Measurements from ENCODE around the gene CNN3.
A peak's percentile ranks its signal among the peaks of the same experiment; 100 is the strongest.

CNN3 gene

GRCh38 chr1:94927405-94928175, 680 bp upstream of the CNN3 start (continued):
- peak; percentile 34 for TF ChIP-seq PRDM10 (tag by site-specific recombination; IDR thresholded peaks at IDR 0.05)
- no peak for TF ChIP-seq KLF10 (tag by site-specific recombination; IDR thresholded peaks at IDR 0.05)
- peak; percentile 79 for TF ChIP-seq BCL11B (tag by site-specific recombination; IDR thresholded peaks at IDR 0.05; ENCODE audit: low read depth)
- TF ChIP-seq SETDB1 (IDR thresholded peaks at IDR 0.05; ENCODE audit: insufficient read length, low read length), result no peak
- TF ChIP-seq ZNF513 (tag by site-specific recombination; IDR thresholded peaks at IDR 0.05), result no peak
- peak; percentile 32; the same call in 1 of the 2 replicates for TF ChIP-seq ZXDB (tag by site-specific recombination; IDR thresholded peaks at IDR 0.05)
- no peak for TF ChIP-seq EGR2 (tag by site-specific recombination; IDR thresholded peaks at IDR 0.05; ENCODE audit: low read depth)
- TF ChIP-seq ZBTB44 (tag by site-specific recombination; IDR thresholded peaks at IDR 0.05), result peak; percentile 43; the same call in 1 of the 2 replicates
- TF ChIP-seq ZNF600 (tag by site-specific recombination; IDR thresholded peaks at IDR 0.05), result peak; percentile 65
- TF ChIP-seq ZNF707 (tag by site-specific recombination; IDR thresholded peaks at IDR 0.05), result no peak
- TF ChIP-seq ZNF24 (tag by site-specific recombination; IDR thresholded peaks at IDR 0.05), result peak; percentile 35; the same call in 1 of the 2 replicates
- peak; percentile 13; the same call in 1 of the 2 replicates for TF ChIP-seq KLF16 (tag by site-specific recombination; IDR thresholded peaks at IDR 0.05)
- peak; percentile 57; the same call in 1 of the 2 replicates for TF ChIP-seq ZSCAN30 (tag by site-specific recombination; IDR thresholded peaks at IDR 0.05)
- TF ChIP-seq ZNF335 (tag by site-specific recombination; conservative IDR thresholded peaks at IDR 0.05), result peak; percentile 94
- peak; percentile 98 for TF ChIP-seq SCRT1 (tag by site-specific recombination; IDR thresholded peaks at IDR 0.05; ENCODE audit: borderline replicate concordance)
- peak; percentile 51 for TF ChIP-seq ZBTB17 (tag by site-specific recombination; IDR thresholded peaks at IDR 0.05)
- no peak for TF ChIP-seq ZNF112 (tag by site-specific recombination; IDR thresholded peaks at IDR 0.05)
- no peak for TF ChIP-seq REPIN1 (tag by site-specific recombination; IDR thresholded peaks at IDR 0.05; ENCODE audit: low read depth)
- no peak for TF ChIP-seq ZNF223 (tag by site-specific recombination; IDR thresholded peaks at IDR 0.05)
- no peak for TF ChIP-seq ZNF791 (tag by site-specific recombination; IDR thresholded peaks at IDR 0.05)
- peak; percentile 27; the same call in 1 of the 2 replicates for TF ChIP-seq YY1 (tag by site-specific recombination; IDR thresholded peaks at IDR 0.05)
- TF ChIP-seq SP3 (tag by site-specific recombination; IDR thresholded peaks at IDR 0.05), result no peak
- TF ChIP-seq SALL2 (tag by site-specific recombination; IDR thresholded peaks at IDR 0.05; ENCODE audit: borderline replicate concordance), result no peak
- TF ChIP-seq BCL11A (tag by site-specific recombination; IDR thresholded peaks at IDR 0.05; ENCODE audit: low read depth), result peak; percentile 61
- no peak for TF ChIP-seq ZNF239 (tag by site-specific recombination; IDR thresholded peaks at IDR 0.05)
- TF ChIP-seq ZNF18 (tag by site-specific recombination; IDR thresholded peaks at IDR 0.05), result no peak
- peak; percentile 42; the same call in 1 of the 2 replicates for TF ChIP-seq ZNF677 (tag by site-specific recombination; IDR thresholded peaks at IDR 0.05)
- TF ChIP-seq OSR2 (tag by site-specific recombination; IDR thresholded peaks at IDR 0.05), result 0 out of 2 replicates have a peak, but pooled peaks have one; percentile 8
- peak; percentile 48 for TF ChIP-seq ZBTB8A (tag by site-specific recombination; IDR thresholded peaks at IDR 0.05)
- no peak for TF ChIP-seq ZNF529 (tag by site-specific recombination; IDR thresholded peaks at IDR 0.05; ENCODE audit: insufficient replicate concordance)
- TF ChIP-seq, protein P1, sequence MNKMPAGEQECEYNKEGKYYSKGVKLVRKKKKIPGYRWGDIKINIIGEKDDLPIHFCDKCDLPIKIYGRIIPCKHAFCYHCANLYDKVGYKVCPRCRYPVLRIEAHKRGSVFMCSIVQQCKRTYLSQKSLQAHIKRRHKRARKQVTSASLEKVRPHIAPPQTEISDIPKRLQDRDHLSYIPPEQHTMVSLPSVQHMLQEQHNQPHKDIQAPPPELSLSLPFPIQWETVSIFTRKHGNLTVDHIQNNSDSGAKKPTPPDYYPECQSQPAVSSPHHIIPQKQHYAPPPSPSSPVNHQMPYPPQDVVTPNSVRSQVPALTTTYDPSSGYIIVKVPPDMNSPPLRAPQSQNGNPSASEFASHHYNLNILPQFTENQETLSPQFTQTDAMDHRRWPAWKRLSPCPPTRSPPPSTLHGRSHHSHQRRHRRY (tag by site-specific recombination; IDR thresholded peaks at IDR 0.05), result no peak
- no peak for TF ChIP-seq MEIS1 (CRISPR knock-in tag; IDR thresholded peaks at IDR 0.05; ENCODE audit: borderline replicate concordance)

Data from HEK293 (cell line).